HUES64 (cell line): Measurements from ENCODE around the gene EWSR1.

Source experiments
- H3K27ac ChIP-seq: 2 replicates; pipeline ENCODE4 v1.7.0; 2013; ENCODE audit warnings: low read depth, low read length, inconsistent platforms
- H3K27me3 ChIP-seq: 2 replicates; pipeline ENCODE4 v1.6.1; 2013; ENCODE audit warnings: mild to moderate bottlenecking, low read length; ENCODE audit not compliant: insufficient read depth
- H3K36me3 ChIP-seq: 2 replicates; pipeline ENCODE4 v1.6.1; 2013; ENCODE audit warnings: mild to moderate bottlenecking, low read length; ENCODE audit not compliant: insufficient read depth
- H3K4me1 ChIP-seq: 2 replicates; pipeline ENCODE4 v1.6.1; 2013; ENCODE audit warnings: mild to moderate bottlenecking, low read length, moderate library complexity; ENCODE audit not compliant: insufficient read depth
- H3K4me3 ChIP-seq: 2 replicates; pipeline ENCODE4 v1.5.1; 2013; ENCODE audit warnings: mild to moderate bottlenecking, low read length, moderate library complexity
- H3K9ac ChIP-seq: 2 replicates; pipeline ENCODE4 v1.6.1; 2013; ENCODE audit warnings: mild to moderate bottlenecking, low read depth, low read length
- H3K9me3 ChIP-seq: 2 replicates; pipeline ENCODE4 v1.6.1; 2013; ENCODE audit warnings: low read depth, low read length; ENCODE audit not compliant: insufficient read depth
- WGBS: fragments of 150-250, 120-280 bp; methylation state at CpG from one replicate; pipeline ENCODE4 v1.1.7; 2013; ENCODE audit warnings: missing lambda C conversion rate; 5-methylcytosine and 5-hydroxymethylcytosine counted together

The EWSR1 gene

GRCh38 chr22:29275819-29276565 is 7.9 kb downstream of the EWSR1 start:
- H3K27ac ChIP-seq = no peak overlapping the region
- no peak overlapping the region for H3K9ac ChIP-seq
- H3K36me3 ChIP-seq = peaks cover 97% of the 10 kb centered on the region
- H3K4me1 ChIP-seq = peaks cover 9% of the 10 kb centered on the region; the same call in 1 of the 2 replicates
- H3K4me3 ChIP-seq = no peak overlapping the region
- no peaks in the 10 kb centered on the region for H3K27me3 ChIP-seq
- WGBS = 95% methylated on average over 3 of the region's 3 CpGs
- no peaks in the 10 kb centered on the region; the same call in 1 of the 2 replicates for H3K9me3 ChIP-seq

- Histone ChIP-seq H3K27ac (0 out of 2 replicates have a peak overlapping the region, but pooled peaks have one; percentile 14), H3K9me3 (no peaks in the 10 kb centered on the region; the same call in 1 of the 2 replicates), H3K9ac (no peak overlapping the region), H3K36me3 (peaks cover 96% of the 10 kb centered on the region), H3K4me3 (no peak overlapping the region), H3K27me3 (no peaks in the 10 kb centered on the region), H3K4me1 (no peaks in the 10 kb centered on the region; the same call in 1 of the 2 replicates)
- WGBS = 96% methylated on average over 1 of the region's 1 CpG
These were observed 9.9 kb downstream of the EWSR1 start for GRCh38 chr22:29277927-29278326.

- Histone ChIP-seq H3K27ac (no peak overlapping the region), H3K9me3 (no peaks in the 10 kb centered on the region; the same call in 1 of the 2 replicates), H3K9ac (no peak overlapping the region), H3K36me3 (peaks cover 95% of the 10 kb centered on the region), H3K27me3 (no peaks in the 10 kb centered on the region), H3K4me3 (no peak overlapping the region), H3K4me1 (no peaks in the 10 kb centered on the region)
- WGBS = 94% methylated on average over 3 of the region's 3 CpGs
These were observed 16.1 kb downstream of the EWSR1 start for GRCh38 chr22:29284196-29284595.

DNA sequence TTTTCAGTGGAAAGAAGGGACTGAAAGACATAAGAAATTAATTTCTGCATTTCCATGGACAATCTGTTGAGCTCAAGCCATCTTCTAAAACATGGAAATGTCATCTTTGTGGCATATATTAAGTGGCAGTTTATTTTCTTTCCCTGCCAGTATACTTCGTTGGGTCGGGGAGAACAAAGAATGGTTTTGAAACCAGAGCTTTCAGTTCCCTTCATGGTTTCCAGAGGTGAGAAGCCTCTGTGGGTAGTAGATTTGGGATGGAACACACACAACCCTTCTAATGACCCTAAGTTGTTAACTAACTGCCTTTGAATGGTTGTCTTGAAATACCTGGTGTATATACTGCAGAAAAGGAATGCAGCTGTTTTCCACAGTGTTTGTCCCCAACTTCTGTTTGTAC is 20.8 kb downstream of the EWSR1 start:
- H3K9me3 ChIP-seq = no peaks in the 10 kb centered on the region
- H3K36me3 ChIP-seq = peaks cover 98% of the 10 kb centered on the region
- no peaks in the 10 kb centered on the region for H3K4me1 ChIP-seq
- H3K27me3 ChIP-seq = no peaks in the 10 kb centered on the region
- H3K27ac ChIP-seq = no peak overlapping the region
- H3K9ac ChIP-seq = no peak overlapping the region
- H3K4me3 ChIP-seq = no peak overlapping the region
- WGBS = 96% methylated on average over 2 of the region's 2 CpGs

DNA sequence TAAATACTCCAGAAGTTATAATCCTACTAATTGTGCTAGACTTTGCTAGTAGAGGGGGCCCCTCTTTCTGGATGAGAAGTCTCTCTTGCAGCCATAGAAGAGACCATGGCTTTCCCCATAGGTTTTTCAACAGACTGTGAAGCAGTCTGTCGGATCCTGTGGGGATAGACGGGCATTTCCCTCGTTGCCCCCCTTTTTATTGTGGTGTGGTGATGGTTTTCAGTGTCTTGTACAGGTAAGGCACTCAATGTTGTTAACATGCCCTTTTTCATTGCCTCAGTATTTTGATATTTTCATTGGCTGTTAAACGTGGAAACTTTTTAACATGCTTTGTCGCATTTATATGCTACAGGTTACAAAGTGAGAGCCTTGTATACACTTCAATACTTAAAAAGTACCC is 22.0 kb downstream of the EWSR1 start:
- no peaks in the 10 kb centered on the region for H3K27me3 ChIP-seq
- H3K9ac ChIP-seq = no peak overlapping the region
- no peaks in the 10 kb centered on the region for H3K9me3 ChIP-seq
- H3K27ac ChIP-seq = no peak overlapping the region
- no peak overlapping the region for H3K4me3 ChIP-seq
- peaks cover 98% of the 10 kb centered on the region for H3K36me3 ChIP-seq
- 98% methylated on average over 5 of the region's 5 CpGs for WGBS
- H3K4me1 ChIP-seq = no peaks in the 10 kb centered on the region

DNA sequence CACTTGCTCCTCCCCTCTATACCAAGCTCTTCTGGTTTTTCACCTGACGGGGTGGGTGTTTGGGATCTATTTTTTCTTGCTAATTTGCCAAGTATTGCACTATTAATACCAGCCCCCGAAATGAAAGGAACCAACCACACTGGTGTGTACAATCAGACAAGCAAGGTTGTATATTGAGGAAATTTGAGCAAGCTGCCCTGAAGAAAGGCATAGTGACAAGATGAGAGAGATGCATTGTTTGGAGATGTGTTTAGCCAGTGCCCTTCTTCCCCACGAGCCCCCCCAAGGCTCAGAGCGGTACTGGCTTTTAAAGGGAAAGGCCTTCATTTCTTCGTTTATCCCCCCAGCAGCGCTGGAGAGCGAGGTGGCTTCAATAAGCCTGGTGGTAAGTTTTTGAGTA is 23.1 kb downstream of the EWSR1 start:
- H3K27ac ChIP-seq = no peak overlapping the region
- H3K9ac ChIP-seq = no peak overlapping the region
- no peak overlapping the region for H3K4me3 ChIP-seq
- H3K4me1 ChIP-seq = no peaks in the 10 kb centered on the region
- peaks cover 99% of the 10 kb centered on the region for H3K36me3 ChIP-seq
- no peaks in the 10 kb centered on the region for H3K9me3 ChIP-seq
- 95% methylated on average over 6 of the region's 7 CpGs for WGBS
- H3K27me3 ChIP-seq = no peaks in the 10 kb centered on the region

- H3K9me3 ChIP-seq = no peaks in the 10 kb centered on the region
- H3K4me3 ChIP-seq = no peak overlapping the region
- H3K4me1 ChIP-seq = no peaks in the 10 kb centered on the region
- H3K36me3 ChIP-seq = peaks cover 99% of the 10 kb centered on the region
- H3K9ac ChIP-seq = no peak overlapping the region
- H3K27me3 ChIP-seq = no peaks in the 10 kb centered on the region
- no peak overlapping the region for H3K27ac ChIP-seq
These were observed 24.3 kb downstream of the EWSR1 start for GRCh38 chr22:29292379-29292778.

- Histone ChIP-seq H3K9me3 (no peaks in the 10 kb centered on the region), H3K27ac (no peak overlapping the region), H3K9ac (no peak overlapping the region), H3K36me3 (peaks cover 73% of the 10 kb centered on the region), H3K4me3 (no peak overlapping the region), H3K27me3 (no peaks in the 10 kb centered on the region), H3K4me1 (no peaks in the 10 kb centered on the region)
- 93% methylated on average over 8 of the region's 8 CpGs for WGBS
These were observed 30.6 kb downstream of the EWSR1 start for GRCh38 chr22:29298641-29299040.

GRCh38 chr22:29299136-29299900 is 31.2 kb downstream of the EWSR1 start:
- peaks cover 67% of the 10 kb centered on the region for H3K36me3 ChIP-seq
- no peak overlapping the region for H3K27ac ChIP-seq
- no peak overlapping the region for H3K9ac ChIP-seq
- H3K4me3 ChIP-seq = no peak overlapping the region
- H3K4me1 ChIP-seq = no peaks in the 10 kb centered on the region
- no peaks in the 10 kb centered on the region for H3K9me3 ChIP-seq
- no peaks in the 10 kb centered on the region for H3K27me3 ChIP-seq
- 96% methylated on average over 19 of the region's 19 CpGs for WGBS

- Histone ChIP-seq H3K4me1 (no peaks in the 10 kb centered on the region), H3K4me3 (no peak overlapping the region), H3K36me3 (peaks cover 56% of the 10 kb centered on the region), H3K27me3 (no peaks in the 10 kb centered on the region), H3K9me3 (no peaks in the 10 kb centered on the region), H3K9ac (no peak overlapping the region), H3K27ac (no peak overlapping the region)
- 94% methylated on average over 4 of the region's 4 CpGs for WGBS
These were observed 32.4 kb downstream of the EWSR1 start for GRCh38 chr22:29300467-29300806.

GRCh38 chr22:29300807-29301601 is 32.9 kb downstream of the EWSR1 start:
- Histone ChIP-seq H3K27ac (no peak overlapping the region; the same call in 1 of the 2 replicates), H3K9ac (no peak overlapping the region), H3K9me3 (no peaks in the 10 kb centered on the region), H3K36me3 (peaks cover 50% of the 10 kb centered on the region), H3K4me1 (0 out of 2 replicates have a peak, but pooled peaks cover 2% of the 10 kb centered on the region), H3K4me3 (no peak overlapping the region), H3K27me3 (no peaks in the 10 kb centered on the region)
- WGBS = 87% methylated on average over 10 of the region's 10 CpGs
